SHP77 (cell line): Measurements from ENCODE around the gene NYNRIN.

Experiments used
- DNase-seq, 2 experiments: peaks; one replicate each; lab custom pipeline; 2025; lab: John Stamatoyannopoulos, UW

Gene NYNRIN

GRCh38 chr14:24456980-24457379 lies 58.2 kb downstream of the NYNRIN start:
- DNase-seq, result no peak

GRCh38 chr14:24458736-24459135 lies 59.9 kb downstream of the NYNRIN start:
- no peak for DNase-seq

- no peak for DNase-seq
These were observed 60.5 kb downstream of the NYNRIN start for GRCh38 chr14:24459331-24459730.

GRCh38 chr14:24461336-24461735 lies 62.5 kb downstream of the NYNRIN start:
- no peak for DNase-seq

- no peak for DNase-seq
These were observed 64.4 kb downstream of the NYNRIN start for GRCh38 chr14:24463017-24463883.

GRCh38 chr14:24463884-24464785 lies 65.3 kb downstream of the NYNRIN start:
- DNase-seq, result no peak

GRCh38 chr14:24465368-24465767 lies 66.6 kb downstream of the NYNRIN start:
- DNase-seq, result no peak

GRCh38 chr14:24465805-24466204 lies 67.0 kb downstream of the NYNRIN start:
- DNase-seq, result no peak
